HG03196 (cell line): ENCODE results near the gene DOCK11.

Experiments used
- ATAC-seq: cut with Tn5 transposase; IDR thresholded peaks from one replicate; pipeline ENCODE4 v1.9.1; 2021; ENCODE audit not compliant: unreplicated experiment

Gene DOCK11

GRCh38 chrX:118528071-118528737, 32.6 kb downstream of the DOCK11 start:
- peak; percentile 66 for ATAC-seq

GRCh38 chrX:118530219-118530911, 34.8 kb downstream of the DOCK11 start:
- ATAC-seq: no peak

- ATAC-seq: no peak
Observed at GRCh38 chrX:118534716-118535493, 39.3 kb downstream of the DOCK11 start.

GRCh38 chrX:118536204-118536603, 40.6 kb downstream of the DOCK11 start:
- peak; percentile 64 for ATAC-seq

- ATAC-seq: peak; percentile 64
Observed at GRCh38 chrX:118536687-118537461, 41.3 kb downstream of the DOCK11 start.

- ATAC-seq: no peak
Observed at GRCh38 chrX:118538386-118538785, 42.8 kb downstream of the DOCK11 start.

GRCh38 chrX:118540342-118540741, 44.7 kb downstream of the DOCK11 start:
- ATAC-seq: no peak

- no peak for ATAC-seq
Observed at GRCh38 chrX:118541482-118541881, 45.9 kb downstream of the DOCK11 start.

- no peak for ATAC-seq
Observed at GRCh38 chrX:118545510-118545909, 49.9 kb downstream of the DOCK11 start.

GRCh38 chrX:118548841-118549240, 53.2 kb downstream of the DOCK11 start:
- ATAC-seq: no peak

GRCh38 chrX:118550792-118551191, 55.2 kb downstream of the DOCK11 start:
- no peak for ATAC-seq

- ATAC-seq: no peak
Observed at GRCh38 chrX:118551426-118551825, 55.8 kb downstream of the DOCK11 start.

- ATAC-seq: no peak
Observed at GRCh38 chrX:118552121-118552900, 56.7 kb downstream of the DOCK11 start.

GRCh38 chrX:118553042-118553710, 57.6 kb downstream of the DOCK11 start:
- no peak for ATAC-seq

- ATAC-seq: no peak
Observed at GRCh38 chrX:118554511-118554910, 58.9 kb downstream of the DOCK11 start.

GRCh38 chrX:118558926-118559325, 63.3 kb downstream of the DOCK11 start:
- ATAC-seq: no peak

- no peak for ATAC-seq
Observed at GRCh38 chrX:118560489-118560888, 64.9 kb downstream of the DOCK11 start.

- no peak for ATAC-seq
Observed at GRCh38 chrX:118562582-118563164, 67.1 kb downstream of the DOCK11 start.

- no peak for ATAC-seq
Observed at GRCh38 chrX:118564498-118564897, 68.9 kb downstream of the DOCK11 start.
